ENCODE data around the gene EZH1. TPM values are rescaled to one million over a fixed set of nuclear protein-coding genes. Genes with fewer than 3 reads are reported as not detected.

EZH1 gene
- total RNA-seq = 10 to 100 TPM; 13.4 to 49.2 (median 22.0) TPM

GRCh38 chr17:42744806-42745617 is at the start of gene EZH1:
Gene EZH1 (minus strand): TSS chr17:42745040. CDS start chr17:42728941, 16,099 bp downstream.
- 26% methylated on average over 8 to 11 of the region's 50 CpGs for WGBS, 2 donors
- Histone ChIP-seq H3K4me1 (peaks cover 9 to 49% (median 26%) of the 10 kb centered on the region in 3 donors), H3K9me3 (no peaks in the 10 kb centered on the region), H3K27ac (peak within 1 kb of the TSS; percentile 96 to 98 (median 98)), H3K36me3 (peaks cover 0 to 4% (median 0%) of the 10 kb centered on the region in 3 donors), H3K4me3 (peak within 1 kb of the TSS; percentile 86 to 90 (median 87)), H3K27me3 (no peaks in the 10 kb centered on the region)
- DNase-seq = peak; percentile 23
- TF ChIP-seq, protein P1, sequence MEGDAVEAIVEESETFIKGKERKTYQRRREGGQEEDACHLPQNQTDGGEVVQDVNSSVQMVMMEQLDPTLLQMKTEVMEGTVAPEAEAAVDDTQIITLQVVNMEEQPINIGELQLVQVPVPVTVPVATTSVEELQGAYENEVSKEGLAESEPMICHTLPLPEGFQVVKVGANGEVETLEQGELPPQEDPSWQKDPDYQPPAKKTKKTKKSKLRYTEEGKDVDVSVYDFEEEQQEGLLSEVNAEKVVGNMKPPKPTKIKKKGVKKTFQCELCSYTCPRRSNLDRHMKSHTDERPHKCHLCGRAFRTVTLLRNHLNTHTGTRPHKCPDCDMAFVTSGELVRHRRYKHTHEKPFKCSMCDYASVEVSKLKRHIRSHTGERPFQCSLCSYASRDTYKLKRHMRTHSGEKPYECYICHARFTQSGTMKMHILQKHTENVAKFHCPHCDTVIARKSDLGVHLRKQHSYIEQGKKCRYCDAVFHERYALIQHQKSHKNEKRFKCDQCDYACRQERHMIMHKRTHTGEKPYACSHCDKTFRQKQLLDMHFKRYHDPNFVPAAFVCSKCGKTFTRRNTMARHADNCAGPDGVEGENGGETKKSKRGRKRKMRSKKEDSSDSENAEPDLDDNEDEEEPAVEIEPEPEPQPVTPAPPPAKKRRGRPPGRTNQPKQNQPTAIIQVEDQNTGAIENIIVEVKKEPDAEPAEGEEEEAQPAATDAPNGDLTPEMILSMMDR (IDR thresholded peaks at IDR 0.05) = peak in 3 of 6 experiments; percentile 25 to 32 (median 28)
- peak in 3 of 4 donors; percentile 19 to 84 (median 65) for TF ChIP-seq POLR2A (IDR thresholded peaks at IDR 0.05)
- intact Hi-C loops (cut with DNase I) = no loop called here

GRCh38 chr17:42792545-42792944 is 47.7 kb upstream of the EZH1 start:
- DNase-seq = no peak
- TF ChIP-seq, protein P1 (IDR thresholded peaks at IDR 0.05) = no peak
- no peak for TF ChIP-seq POLR2A (IDR thresholded peaks at IDR 0.05)
- Histone ChIP-seq H3K36me3 (peaks cover 0 to 35% (median 5%) of the 10 kb centered on the region in 3 donors), H3K4me1 (peaks cover 18 to 28% (median 19%) of the 10 kb centered on the region in 3 donors), H3K27me3 (peaks cover 0 to 8% (median 0%) of the 10 kb centered on the region in 4 donors), H3K9me3 (no peaks in the 10 kb centered on the region), H3K4me3 (no peak overlapping the region), H3K27ac (no peak overlapping the region)
- intact Hi-C loops (cut with DNase I) = no loop called here
- whole genome bisulfite sequencing, 2 donors = 60 to 66% methylated on average over 5 of the region's 5 CpGs

DNA sequence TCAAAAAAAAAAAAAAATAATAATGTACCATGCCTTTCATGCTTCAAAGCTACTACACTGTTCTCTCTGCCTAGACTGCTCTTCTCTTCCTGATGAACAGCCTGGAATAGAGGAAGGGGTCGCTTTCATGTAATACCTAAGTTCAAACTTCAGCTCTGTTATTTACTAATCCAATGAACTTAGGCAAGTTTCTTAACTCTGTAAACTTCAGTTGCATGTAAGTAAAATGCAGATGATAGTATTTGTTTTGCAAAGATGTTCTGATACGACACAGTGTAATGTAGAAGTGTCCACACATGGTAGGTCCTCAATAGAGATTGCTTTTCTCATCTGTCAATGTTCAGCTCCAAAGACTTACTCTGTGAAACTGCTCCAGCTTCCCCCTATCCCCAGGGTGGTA is 47.1 kb upstream of the EZH1 start:
- WGBS, 2 donors = 65 to 92% methylated on average over 2 of the region's 2 CpGs
- no peak for DNase-seq
- Histone ChIP-seq H3K4me1 (peaks cover 13 to 22% (median 13%) of the 10 kb centered on the region in 3 donors), H3K9me3 (no peaks in the 10 kb centered on the region), H3K4me3 (no peak overlapping the region), H3K27ac (no peak overlapping the region), H3K36me3 (peaks cover 0 to 41% (median 5%) of the 10 kb centered on the region in 3 donors), H3K27me3 (peaks cover 0 to 14% (median 0%) of the 10 kb centered on the region in 4 donors)
- intact Hi-C loops (cut with DNase I) = no loop called here
- TF ChIP-seq, protein P1 (IDR thresholded peaks at IDR 0.05) = no peak
- TF ChIP-seq POLR2A (IDR thresholded peaks at IDR 0.05) = no peak

DNA sequence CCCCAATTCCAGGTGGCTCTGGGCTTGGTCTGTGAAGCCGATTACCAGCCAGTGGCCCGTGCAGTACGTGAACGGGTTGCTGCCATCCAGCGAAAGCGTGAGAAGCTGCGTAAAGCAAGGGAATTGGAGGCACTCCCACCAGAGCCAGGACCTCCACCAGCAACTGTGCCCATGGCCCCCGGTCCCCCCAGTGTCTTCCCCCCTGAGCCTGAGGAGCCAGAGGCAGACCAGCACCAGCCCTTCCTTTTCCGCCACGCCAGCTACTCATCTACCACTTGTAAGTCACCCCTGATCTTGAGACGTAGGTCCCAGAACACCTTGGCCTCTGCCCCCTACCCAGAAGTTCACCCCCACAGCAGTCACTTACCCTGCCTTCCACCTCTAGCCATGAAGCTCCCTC is 42.4 kb upstream of the EZH1 start:
- Histone ChIP-seq H3K36me3 (peaks cover 0 to 49% (median 0%) of the 10 kb centered on the region in 3 donors), H3K27ac (no peak overlapping the region), H3K9me3 (no peaks in the 10 kb centered on the region), H3K4me3 (no peak overlapping the region), H3K4me1 (peaks cover 0 to 33% (median 5%) of the 10 kb centered on the region in 3 donors), H3K27me3 (peaks cover 0 to 61% (median 11%) of the 10 kb centered on the region in 4 donors)
- intact Hi-C loops (cut with DNase I) = no loop called here
- 79 to 93% methylated on average over 6 to 9 of the region's 11 CpGs for WGBS, 2 donors
- no peak for TF ChIP-seq POLR2A (IDR thresholded peaks at IDR 0.05)
- TF ChIP-seq, protein P1 (IDR thresholded peaks at IDR 0.05) = no peak
- DNase-seq = no peak
